Progenitor cell of endocrine pancreas (in vitro differentiated cells): ENCODE results near the gene TET2. TPM values are rescaled to one million over a fixed set of nuclear protein-coding genes. Genes with fewer than 3 reads are reported as not detected.

Source experiments
- DNase-seq: peaks from one replicate; pipeline ENCODE4 v3.0.0; 2021; ENCODE audit warnings: low spot score; ENCODE audit not compliant: unreplicated experiment
- H3K27ac Mint-ChIP-seq: 2 replicates; pipeline ENCODE4 v1.8.0; 2021; ENCODE audit warnings: mild to moderate bottlenecking, moderate library complexity, mixed read lengths
- H3K27me3 Mint-ChIP-seq: 2 replicates; pipeline ENCODE4 v1.8.0; 2021; ENCODE audit warnings: mixed read lengths
- H3K36me3 Mint-ChIP-seq: 2 replicates; pipeline ENCODE4 v1.8.0; 2022; ENCODE audit warnings: mixed read lengths; ENCODE audit not compliant: insufficient read depth
- H3K4me1 Mint-ChIP-seq: 2 replicates; pipeline ENCODE4 v1.8.0; 2021; ENCODE audit warnings: low read depth, mixed read lengths
- H3K4me3 Mint-ChIP-seq: 2 replicates; pipeline ENCODE4 v1.8.0; 2021; ENCODE audit warnings: low read depth, mild to moderate bottlenecking, moderate library complexity, mixed read lengths
- H3K9me3 Mint-ChIP-seq: 2 replicates; pipeline ENCODE4 v1.8.0; 2021; ENCODE audit warnings: low read depth, mixed read lengths
- total RNA-seq: library from RNA; stranded (reverse); gene quantifications from 2 replicates; pipeline ENCODE4 v1.2.1, GENCODE V29; 2021
- TF ChIP-seq, protein P1 (sequence below): fragments of 200-600 bp; sonication (generic); IDR thresholded peaks from one replicate; pipeline ENCODE4 v1.5.0; 2021; ENCODE audit warnings: antibody characterized with exemption, mild to moderate bottlenecking; ENCODE audit not compliant: unreplicated experiment

TET2 gene
- total RNA-seq, 1 donor from 2014 or later = 37.2 TPM

- DNase-seq = no peak
- H3K9me3 Mint-ChIP-seq = no peaks in the 10 kb centered on the region
- no peak overlapping the region for H3K4me3 Mint-ChIP-seq
- no peaks in the 10 kb centered on the region for H3K4me1 Mint-ChIP-seq
- no peak overlapping the region for H3K27ac Mint-ChIP-seq
- no peaks in the 10 kb centered on the region for H3K27me3 Mint-ChIP-seq
- TF ChIP-seq, protein P1, sequence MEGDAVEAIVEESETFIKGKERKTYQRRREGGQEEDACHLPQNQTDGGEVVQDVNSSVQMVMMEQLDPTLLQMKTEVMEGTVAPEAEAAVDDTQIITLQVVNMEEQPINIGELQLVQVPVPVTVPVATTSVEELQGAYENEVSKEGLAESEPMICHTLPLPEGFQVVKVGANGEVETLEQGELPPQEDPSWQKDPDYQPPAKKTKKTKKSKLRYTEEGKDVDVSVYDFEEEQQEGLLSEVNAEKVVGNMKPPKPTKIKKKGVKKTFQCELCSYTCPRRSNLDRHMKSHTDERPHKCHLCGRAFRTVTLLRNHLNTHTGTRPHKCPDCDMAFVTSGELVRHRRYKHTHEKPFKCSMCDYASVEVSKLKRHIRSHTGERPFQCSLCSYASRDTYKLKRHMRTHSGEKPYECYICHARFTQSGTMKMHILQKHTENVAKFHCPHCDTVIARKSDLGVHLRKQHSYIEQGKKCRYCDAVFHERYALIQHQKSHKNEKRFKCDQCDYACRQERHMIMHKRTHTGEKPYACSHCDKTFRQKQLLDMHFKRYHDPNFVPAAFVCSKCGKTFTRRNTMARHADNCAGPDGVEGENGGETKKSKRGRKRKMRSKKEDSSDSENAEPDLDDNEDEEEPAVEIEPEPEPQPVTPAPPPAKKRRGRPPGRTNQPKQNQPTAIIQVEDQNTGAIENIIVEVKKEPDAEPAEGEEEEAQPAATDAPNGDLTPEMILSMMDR = no peak
- no peaks in the 10 kb centered on the region for H3K36me3 Mint-ChIP-seq
These were observed 15.7 kb upstream of the TET2 start for GRCh38 chr4:105130945-105131344.

DNA sequence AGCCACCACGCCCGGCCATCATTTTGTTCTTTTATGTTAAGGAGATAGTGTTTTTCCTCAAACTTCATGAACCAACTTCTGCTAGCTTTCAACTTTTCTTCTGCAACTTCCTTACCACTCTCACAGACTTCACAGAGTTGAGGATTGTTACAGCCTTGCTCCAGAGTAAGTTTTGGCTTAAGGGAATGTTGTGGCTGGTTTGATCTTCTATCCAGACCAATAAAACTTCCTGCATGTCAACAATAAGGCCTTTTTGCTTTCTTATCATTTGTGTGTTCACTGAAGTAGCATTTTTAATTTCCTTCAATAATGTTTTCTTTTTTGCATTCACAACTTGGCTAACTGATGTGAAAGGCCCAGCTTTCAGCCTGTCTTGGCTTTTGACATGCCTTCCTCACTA lies 12.7 kb upstream of the TET2 start:
- H3K27ac Mint-ChIP-seq = no peak overlapping the region
- H3K27me3 Mint-ChIP-seq = no peaks in the 10 kb centered on the region
- no peaks in the 10 kb centered on the region for H3K9me3 Mint-ChIP-seq
- no peaks in the 10 kb centered on the region for H3K36me3 Mint-ChIP-seq
- no peak for DNase-seq
- TF ChIP-seq, protein P1 = no peak
- no peaks in the 10 kb centered on the region for H3K4me1 Mint-ChIP-seq
- no peak overlapping the region for H3K4me3 Mint-ChIP-seq

DNA sequence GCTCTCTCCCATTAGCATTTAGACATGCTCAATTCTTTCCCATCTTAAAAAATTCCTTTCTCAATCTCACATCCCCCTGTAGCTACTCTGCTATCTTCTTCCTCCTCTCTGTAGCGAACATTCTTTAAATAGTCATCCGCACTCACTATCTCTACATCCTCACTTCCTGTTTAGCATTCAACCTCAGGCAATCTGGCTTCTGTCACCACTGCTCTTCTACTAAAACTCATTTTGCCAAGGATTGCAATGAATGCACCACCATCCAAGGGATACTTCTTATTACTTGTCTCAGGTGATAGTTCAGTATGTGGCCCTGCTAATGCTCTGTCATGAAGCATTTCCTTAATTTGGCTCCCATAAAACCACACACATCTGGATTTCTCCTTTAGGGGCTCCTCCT lies 10.9 kb upstream of the TET2 start:
- no peak for DNase-seq
- H3K36me3 Mint-ChIP-seq = no peaks in the 10 kb centered on the region
- H3K9me3 Mint-ChIP-seq = no peaks in the 10 kb centered on the region
- H3K4me3 Mint-ChIP-seq = no peak overlapping the region
- H3K27me3 Mint-ChIP-seq = no peaks in the 10 kb centered on the region
- H3K27ac Mint-ChIP-seq = no peak overlapping the region
- TF ChIP-seq, protein P1 = no peak
- H3K4me1 Mint-ChIP-seq = no peaks in the 10 kb centered on the region

DNA sequence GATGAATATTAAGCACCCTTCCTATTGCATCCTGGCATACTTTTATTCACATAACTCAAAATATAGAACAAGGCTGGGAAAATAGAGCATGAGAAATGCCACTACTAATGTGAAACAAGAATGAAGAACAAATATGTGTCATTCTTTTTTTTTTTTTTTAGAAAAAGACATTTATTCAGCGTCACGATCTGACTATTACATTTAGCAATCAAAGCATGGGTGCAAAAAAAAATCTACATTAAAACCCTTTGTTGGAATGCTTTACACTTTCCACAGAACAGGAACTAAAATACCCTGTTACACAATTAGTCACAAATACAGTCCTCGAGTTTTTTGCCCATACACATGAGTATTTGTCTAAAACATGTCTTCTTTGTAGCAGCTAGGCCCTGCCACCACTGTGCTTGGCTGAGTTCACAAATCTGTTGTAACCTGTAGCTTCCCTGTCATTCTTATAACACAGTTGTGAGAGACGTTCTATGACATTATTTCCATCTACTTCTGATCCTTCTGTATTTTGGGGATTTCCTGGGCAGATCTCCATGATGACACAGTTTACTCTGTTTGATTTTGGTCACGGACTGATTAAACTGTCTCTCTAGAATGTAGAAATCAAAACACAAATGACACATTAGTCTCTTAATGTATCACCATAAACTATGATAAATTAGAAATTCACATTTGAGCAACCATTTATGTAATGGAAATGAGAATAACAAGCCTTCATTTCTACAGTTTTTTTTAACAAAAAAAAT lies 9.4 kb upstream of the TET2 start:
- H3K9me3 Mint-ChIP-seq = no peaks in the 10 kb centered on the region
- TF ChIP-seq, protein P1 = no peak
- H3K27ac Mint-ChIP-seq = no peak overlapping the region
- H3K4me1 Mint-ChIP-seq = no peaks in the 10 kb centered on the region
- H3K4me3 Mint-ChIP-seq = no peak overlapping the region
- no peak for DNase-seq
- H3K36me3 Mint-ChIP-seq = no peaks in the 10 kb centered on the region
- no peaks in the 10 kb centered on the region for H3K27me3 Mint-ChIP-seq

DNA sequence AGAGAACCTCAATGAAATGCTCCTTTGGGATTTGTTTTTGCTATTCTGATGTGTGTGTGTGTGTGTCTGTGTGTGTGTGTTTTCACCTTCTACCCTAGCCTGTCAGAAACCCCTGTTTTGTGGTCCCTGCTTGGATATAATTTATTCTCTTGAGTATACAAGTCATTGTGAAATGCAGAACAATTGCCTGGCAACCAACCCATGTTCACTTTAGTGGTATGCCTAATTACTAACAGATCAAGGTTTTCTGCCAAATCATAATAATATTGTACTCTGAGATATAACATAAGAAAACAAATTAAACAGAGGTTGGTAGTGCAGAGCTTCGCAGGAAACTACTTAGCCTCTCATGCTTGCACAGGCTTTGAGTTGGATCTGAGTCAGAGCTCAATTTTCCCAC lies 7.0 kb upstream of the TET2 start:
- no peaks in the 10 kb centered on the region for H3K9me3 Mint-ChIP-seq
- H3K27ac Mint-ChIP-seq = no peak overlapping the region
- DNase-seq = no peak
- no peaks in the 10 kb centered on the region for H3K36me3 Mint-ChIP-seq
- TF ChIP-seq, protein P1 = no peak
- peaks cover 8% of the 10 kb centered on the region for H3K27me3 Mint-ChIP-seq
- H3K4me3 Mint-ChIP-seq = no peak overlapping the region
- peaks cover 7% of the 10 kb centered on the region for H3K4me1 Mint-ChIP-seq
